ENCODE data around the gene AGAP1.

AGAP1 gene

DNA sequence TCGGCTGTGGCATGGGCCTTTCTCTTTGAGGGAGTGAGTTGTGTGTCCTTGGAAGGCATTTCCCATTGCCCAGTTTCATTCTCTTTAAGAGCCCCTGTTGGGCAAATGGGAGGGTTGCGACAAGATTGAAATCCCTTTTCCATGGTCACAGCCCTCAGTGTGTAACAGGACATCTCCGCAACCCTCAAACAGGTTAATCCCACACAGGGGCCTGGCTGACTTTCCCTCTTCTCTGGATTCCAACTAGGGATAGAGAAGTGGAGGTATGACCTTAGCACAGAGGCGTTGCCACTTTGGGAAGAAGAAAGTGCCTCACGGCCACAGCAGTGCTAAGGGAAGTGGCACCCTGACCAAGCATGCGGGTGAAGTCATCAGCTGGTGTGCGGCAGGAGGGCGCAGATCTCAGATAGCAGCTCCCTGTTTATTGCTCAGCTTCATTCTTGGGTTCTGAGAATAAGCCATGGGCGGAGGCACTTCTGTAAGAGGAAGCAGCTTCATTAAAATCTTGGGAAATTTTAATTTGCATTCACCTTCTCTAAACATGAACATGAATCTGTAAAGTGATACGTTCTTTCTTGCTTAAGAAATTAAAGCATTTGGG lies 417.9 kb downstream of the AGAP1 start:
- DNase-seq: no peak
- Histone ChIP-seq H3K36me3 (replicated peaks) (no peaks in the 10 kb centered on the region), H3K4me3 (ENCODE audit: low read depth, low read length) (no peak overlapping the region), H3K27me3 (replicated peaks) (no peaks in the 10 kb centered on the region), H3K27ac (no peak overlapping the region)
- no peak for TF ChIP-seq CTCF (IDR thresholded peaks at IDR 0.05; ENCODE audit: low read depth, low read length, missing control alignments)
- in situ Hi-C loops (cut with HindIII; ENCODE audit: low pct_ligation_motif_present, low sequenced_read_pairs): no loop called here

GRCh38 chr2:235914756-235915155 lies 420.9 kb downstream of the AGAP1 start:
- Histone ChIP-seq H3K4me3 (ENCODE audit: low read depth, low read length) (no peak overlapping the region), H3K27ac (no peak overlapping the region), H3K27me3 (replicated peaks) (no peaks in the 10 kb centered on the region), H3K36me3 (replicated peaks) (no peaks in the 10 kb centered on the region)
- in situ Hi-C loops (cut with HindIII; ENCODE audit: low pct_ligation_motif_present, low sequenced_read_pairs): no loop called here
- no peak for TF ChIP-seq CTCF (IDR thresholded peaks at IDR 0.05; ENCODE audit: low read depth, low read length, missing control alignments)
- DNase-seq: no peak

DNA sequence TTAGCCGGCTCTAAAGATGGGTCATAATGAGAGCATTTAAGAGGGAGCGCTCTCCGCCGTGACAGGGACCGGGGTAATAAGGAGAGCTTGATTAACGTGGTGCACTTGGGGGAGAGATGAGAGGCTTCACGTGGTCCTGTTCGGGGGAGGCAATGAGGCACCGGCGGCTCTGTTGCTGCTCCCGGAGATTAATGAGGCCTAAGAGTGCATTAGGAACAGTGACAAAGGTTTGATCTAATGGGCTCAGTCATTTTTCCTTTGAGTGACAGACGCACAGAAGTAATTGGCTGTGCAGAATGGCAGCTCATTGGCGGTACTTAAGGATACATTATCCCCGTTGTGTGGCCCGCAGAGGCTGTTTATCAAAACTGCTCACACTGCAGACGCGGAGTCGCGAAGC lies 423.7 kb downstream of the AGAP1 start:
- in situ Hi-C loops (cut with HindIII; ENCODE audit: low pct_ligation_motif_present, low sequenced_read_pairs): no loop called here
- TF ChIP-seq CTCF (IDR thresholded peaks at IDR 0.05; ENCODE audit: low read depth, low read length, missing control alignments): no peak
- Histone ChIP-seq H3K36me3 (replicated peaks) (no peaks in the 10 kb centered on the region), H3K27me3 (replicated peaks) (no peaks in the 10 kb centered on the region), H3K4me3 (ENCODE audit: low read depth, low read length) (no peak overlapping the region), H3K27ac (no peak overlapping the region)
- DNase-seq: no peak

- no peak overlapping the region for H3K4me3 ChIP-seq (ENCODE audit: low read depth, low read length)
- H3K27me3 ChIP-seq (replicated peaks): no peaks in the 10 kb centered on the region
- no peak overlapping the region for H3K27ac ChIP-seq
- TF ChIP-seq CTCF (IDR thresholded peaks at IDR 0.05; ENCODE audit: low read depth, low read length, missing control alignments): no peak
- H3K36me3 ChIP-seq (replicated peaks): no peaks in the 10 kb centered on the region
- in situ Hi-C loops (cut with HindIII; ENCODE audit: low pct_ligation_motif_present, low sequenced_read_pairs): no loop called here
- no peak for DNase-seq
Measured at GRCh38 chr2:235918876-235919275, 425.0 kb downstream of the AGAP1 start.

GRCh38 chr2:235920216-235920865 lies 426.5 kb downstream of the AGAP1 start:
- no peak for DNase-seq
- no peak overlapping the region for H3K4me3 ChIP-seq (ENCODE audit: low read depth, low read length)
- no peak overlapping the region for H3K27ac ChIP-seq
- no peak for TF ChIP-seq CTCF (IDR thresholded peaks at IDR 0.05; ENCODE audit: low read depth, low read length, missing control alignments)
- H3K36me3 ChIP-seq (replicated peaks): no peaks in the 10 kb centered on the region
- in situ Hi-C loops (cut with HindIII; ENCODE audit: low pct_ligation_motif_present, low sequenced_read_pairs): no loop called here
- no peaks in the 10 kb centered on the region for H3K27me3 ChIP-seq (replicated peaks)

Measured in brain microvascular endothelial cell (primary cell).